GM12873 (cell line): ENCODE measurements around the gene SHANK2.

Experiments
- TF ChIP-seq, protein P1 (sequence below): IDR thresholded peaks from 2 replicates; pipeline ENCODE4 v1.5.1; 2012; ENCODE audit warnings: low read depth, mild to moderate bottlenecking, moderate library complexity, low read length, control low read depth; ENCODE audit not compliant: insufficient read depth; ENCODE audit errors: missing control alignments

Gene SHANK2

GRCh38 chr11:71268706-71269321 lies 16.4 kb upstream of the SHANK2 start:
- TF ChIP-seq, protein P1, sequence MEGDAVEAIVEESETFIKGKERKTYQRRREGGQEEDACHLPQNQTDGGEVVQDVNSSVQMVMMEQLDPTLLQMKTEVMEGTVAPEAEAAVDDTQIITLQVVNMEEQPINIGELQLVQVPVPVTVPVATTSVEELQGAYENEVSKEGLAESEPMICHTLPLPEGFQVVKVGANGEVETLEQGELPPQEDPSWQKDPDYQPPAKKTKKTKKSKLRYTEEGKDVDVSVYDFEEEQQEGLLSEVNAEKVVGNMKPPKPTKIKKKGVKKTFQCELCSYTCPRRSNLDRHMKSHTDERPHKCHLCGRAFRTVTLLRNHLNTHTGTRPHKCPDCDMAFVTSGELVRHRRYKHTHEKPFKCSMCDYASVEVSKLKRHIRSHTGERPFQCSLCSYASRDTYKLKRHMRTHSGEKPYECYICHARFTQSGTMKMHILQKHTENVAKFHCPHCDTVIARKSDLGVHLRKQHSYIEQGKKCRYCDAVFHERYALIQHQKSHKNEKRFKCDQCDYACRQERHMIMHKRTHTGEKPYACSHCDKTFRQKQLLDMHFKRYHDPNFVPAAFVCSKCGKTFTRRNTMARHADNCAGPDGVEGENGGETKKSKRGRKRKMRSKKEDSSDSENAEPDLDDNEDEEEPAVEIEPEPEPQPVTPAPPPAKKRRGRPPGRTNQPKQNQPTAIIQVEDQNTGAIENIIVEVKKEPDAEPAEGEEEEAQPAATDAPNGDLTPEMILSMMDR = no peak

DNA sequence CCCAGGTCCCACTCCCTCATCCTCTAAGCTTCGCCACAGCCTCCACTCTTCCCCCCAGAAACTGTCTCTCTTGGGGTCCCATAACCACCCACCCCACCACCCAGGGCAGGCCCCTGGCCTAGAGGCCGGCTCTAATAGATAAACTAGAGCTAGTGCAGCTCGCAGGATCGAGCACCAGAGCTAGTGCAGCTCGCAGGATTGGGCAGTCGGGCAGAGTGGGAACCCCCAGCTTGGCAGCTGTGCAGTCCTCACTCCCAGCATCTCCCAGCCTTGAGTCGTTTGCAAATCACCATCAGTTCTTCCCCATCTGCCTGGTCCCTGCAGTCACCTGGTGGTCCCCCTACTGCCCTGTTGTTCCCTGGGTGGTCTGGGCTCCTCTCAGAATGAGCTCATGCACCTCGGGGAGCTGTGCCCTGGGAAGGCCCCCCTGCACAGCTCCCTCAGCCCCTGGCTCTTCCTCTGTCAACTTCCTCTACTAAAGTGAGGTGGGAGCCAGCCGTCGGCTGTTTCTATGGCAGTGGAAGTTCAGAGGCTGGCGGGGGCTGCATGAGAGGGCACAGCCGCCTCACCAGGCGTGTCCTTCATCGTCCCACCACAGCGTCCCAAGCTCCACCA lies 15.5 kb upstream of the SHANK2 start:
- TF ChIP-seq, protein P1 = no peak

- TF ChIP-seq, protein P1 = no peak
Measured at GRCh38 chr11:71266114-71266833, 13.9 kb upstream of the SHANK2 start.

DNA sequence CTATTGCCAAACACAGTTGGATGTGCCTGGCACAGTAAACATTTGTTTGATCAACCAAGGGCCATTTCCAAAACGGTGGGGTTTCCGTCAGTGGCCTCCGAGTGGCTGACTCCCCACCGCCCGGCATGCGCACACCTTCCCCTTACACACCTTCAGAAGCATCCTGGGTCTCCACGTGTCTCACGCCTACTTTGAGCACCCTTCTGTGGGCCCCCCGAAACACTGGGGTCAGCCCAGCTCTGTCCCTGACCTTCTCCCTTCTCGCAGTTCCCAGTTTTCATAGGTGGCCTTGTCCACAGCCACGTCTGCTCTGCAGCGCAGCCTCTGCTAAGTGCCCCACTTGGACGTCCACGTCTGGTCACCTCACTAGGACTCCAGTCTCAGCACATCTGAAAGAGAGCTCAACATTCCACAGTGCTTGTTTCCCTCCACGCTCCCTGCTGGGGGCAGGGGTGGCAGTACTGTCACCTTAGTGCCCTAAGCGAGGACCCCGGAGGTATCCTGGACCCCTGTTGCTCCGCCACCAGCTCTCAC lies 13.2 kb upstream of the SHANK2 start:
- TF ChIP-seq, protein P1 = no peak

- TF ChIP-seq, protein P1 = no peak
Measured at GRCh38 chr11:71263386-71263785, 11.0 kb upstream of the SHANK2 start.

DNA sequence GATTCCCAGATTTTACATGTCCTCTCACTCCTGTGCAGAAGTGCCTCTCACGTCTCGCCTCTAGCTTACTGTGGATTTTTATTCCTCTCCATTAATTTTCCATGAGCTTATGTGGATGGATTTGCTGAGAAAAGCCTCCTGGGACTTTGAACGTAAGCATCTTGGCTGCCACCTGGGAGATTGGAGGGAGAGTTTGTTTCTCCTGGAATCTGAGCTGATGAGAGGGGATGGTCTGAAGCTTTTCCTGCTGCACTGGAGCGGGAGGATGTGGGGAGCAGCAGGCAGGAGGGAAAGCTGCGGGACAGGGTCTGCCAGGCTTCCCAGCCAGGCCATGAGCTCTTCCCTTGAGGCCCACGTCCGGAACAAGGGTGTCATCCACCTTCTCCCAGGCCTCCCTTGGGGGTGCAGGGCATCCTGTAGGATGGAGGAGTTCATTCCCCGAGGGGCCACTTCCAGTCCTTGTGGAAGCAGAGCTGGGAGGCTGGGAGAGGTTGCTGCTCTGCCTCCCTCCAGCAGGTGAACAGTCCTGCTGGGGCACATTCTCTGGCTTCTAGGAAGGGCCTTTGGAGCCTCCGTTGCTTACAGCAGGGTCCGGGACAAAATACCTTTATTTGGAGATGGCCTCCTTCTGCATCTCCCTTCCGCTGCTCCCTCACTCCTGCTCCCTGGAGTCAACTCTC lies 3.6 kb upstream of the SHANK2 start:
- TF ChIP-seq, protein P1 = no peak

- TF ChIP-seq, protein P1 = no peak
Measured at GRCh38 chr11:71255323-71255722, 2.9 kb upstream of the SHANK2 start.
